Stimulated activated CD8-positive, alpha-beta memory T cell treated with anti-CD3 and anti-CD28 coated beads, Interleukin-12 subunit alpha, Interleukin-12 subunit beta, amount 100 ng/mL, for 24 hours (primary cell): Measurements from ENCODE around the gene ZNF141.
"Not testable (repeated sequence)": the region's sequence is repeated elsewhere in the genome, so short reads cannot be mapped to it uniquely, and the experiment has no call there.

ENCODE experiments used
- DNase-seq: peaks from one replicate; pipeline ENCODE4 v3.0.0-alpha.2; 2020; ENCODE audit errors: extremely low read depth

The ZNF141 gene

GRCh38 chr4:337143-337931 lies at the start of gene ZNF141:
Gene ZNF141 (plus strand): TSS chr4:337814. CDS start chr4:337984, 170 bp downstream.
- DNase-seq: peak; percentile 75

GRCh38 chr4:288891-289290 lies 48.7 kb upstream of the ZNF141 start:
- DNase-seq: no peak

- DNase-seq: no peak
Observed at GRCh38 chr4:294732-295131, 42.9 kb upstream of the ZNF141 start.

GRCh38 chr4:302381-302780 lies 35.2 kb upstream of the ZNF141 start:
- DNase-seq: no peak

- DNase-seq: not testable (repeated sequence)
Observed at GRCh38 chr4:304516-304915, 33.1 kb upstream of the ZNF141 start.

GRCh38 chr4:304969-305680 lies 32.5 kb upstream of the ZNF141 start, which contains the start of gene ZNF732:
Gene ZNF732 (minus strand): TSS chr4:305474. CDS start chr4:305310, 164 bp downstream.
- DNase-seq: no peak

GRCh38 chr4:306551-306961 lies 31.1 kb upstream of the ZNF141 start:
- DNase-seq: no peak

- no peak for DNase-seq
Observed at GRCh38 chr4:309807-310206, 27.8 kb upstream of the ZNF141 start.

- DNase-seq: no peak
Observed at GRCh38 chr4:314296-314903, 23.2 kb upstream of the ZNF141 start.

GRCh38 chr4:328729-329128 lies 8.9 kb upstream of the ZNF141 start:
- no peak for DNase-seq

- DNase-seq: no peak
Observed at GRCh38 chr4:335515-335914, 2.1 kb upstream of the ZNF141 start.

GRCh38 chr4:336099-336892 lies 1.3 kb upstream of the ZNF141 start:
- DNase-seq: no peak

GRCh38 chr4:336893-337142 lies 796 bp upstream of the ZNF141 start:
- DNase-seq: no peak

- DNase-seq: peak; percentile 39
Observed at GRCh38 chr4:337932-338758, 531 bp downstream of the ZNF141 start.

GRCh38 chr4:338759-339097 lies 1.1 kb downstream of the ZNF141 start:
- DNase-seq: no peak

GRCh38 chr4:340011-340410 lies 2.4 kb downstream of the ZNF141 start:
- DNase-seq: no peak

GRCh38 chr4:373062-373839 lies 35.6 kb downstream of the ZNF141 start:
- no peak for DNase-seq

- no peak for DNase-seq
Observed at GRCh38 chr4:374298-375160, 36.9 kb downstream of the ZNF141 start.

GRCh38 chr4:384311-385010 lies 46.8 kb downstream of the ZNF141 start:
- no peak for DNase-seq
